HG03025 (cell line): Measurements from ENCODE around the gene USO1.
"Not testable (repeated sequence)": the region's sequence is repeated elsewhere in the genome, so short reads cannot be mapped to it uniquely, and the experiment has no call there.

ENCODE experiments used
- ATAC-seq: cut with Tn5 transposase; IDR thresholded peaks from one replicate; pipeline ENCODE4 v1.9.1; 2021; ENCODE audit warnings: mild to moderate bottlenecking, moderate library complexity; ENCODE audit not compliant: unreplicated experiment, low FRiP score

USO1 gene, protein sequence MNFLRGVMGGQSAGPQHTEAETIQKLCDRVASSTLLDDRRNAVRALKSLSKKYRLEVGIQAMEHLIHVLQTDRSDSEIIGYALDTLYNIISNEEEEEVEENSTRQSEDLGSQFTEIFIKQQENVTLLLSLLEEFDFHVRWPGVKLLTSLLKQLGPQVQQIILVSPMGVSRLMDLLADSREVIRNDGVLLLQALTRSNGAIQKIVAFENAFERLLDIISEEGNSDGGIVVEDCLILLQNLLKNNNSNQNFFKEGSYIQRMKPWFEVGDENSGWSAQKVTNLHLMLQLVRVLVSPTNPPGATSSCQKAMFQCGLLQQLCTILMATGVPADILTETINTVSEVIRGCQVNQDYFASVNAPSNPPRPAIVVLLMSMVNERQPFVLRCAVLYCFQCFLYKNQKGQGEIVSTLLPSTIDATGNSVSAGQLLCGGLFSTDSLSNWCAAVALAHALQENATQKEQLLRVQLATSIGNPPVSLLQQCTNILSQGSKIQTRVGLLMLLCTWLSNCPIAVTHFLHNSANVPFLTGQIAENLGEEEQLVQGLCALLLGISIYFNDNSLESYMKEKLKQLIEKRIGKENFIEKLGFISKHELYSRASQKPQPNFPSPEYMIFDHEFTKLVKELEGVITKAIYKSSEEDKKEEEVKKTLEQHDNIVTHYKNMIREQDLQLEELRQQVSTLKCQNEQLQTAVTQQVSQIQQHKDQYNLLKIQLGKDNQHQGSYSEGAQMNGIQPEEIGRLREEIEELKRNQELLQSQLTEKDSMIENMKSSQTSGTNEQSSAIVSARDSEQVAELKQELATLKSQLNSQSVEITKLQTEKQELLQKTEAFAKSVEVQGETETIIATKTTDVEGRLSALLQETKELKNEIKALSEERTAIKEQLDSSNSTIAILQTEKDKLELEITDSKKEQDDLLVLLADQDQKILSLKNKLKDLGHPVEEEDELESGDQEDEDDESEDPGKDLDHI

DNA sequence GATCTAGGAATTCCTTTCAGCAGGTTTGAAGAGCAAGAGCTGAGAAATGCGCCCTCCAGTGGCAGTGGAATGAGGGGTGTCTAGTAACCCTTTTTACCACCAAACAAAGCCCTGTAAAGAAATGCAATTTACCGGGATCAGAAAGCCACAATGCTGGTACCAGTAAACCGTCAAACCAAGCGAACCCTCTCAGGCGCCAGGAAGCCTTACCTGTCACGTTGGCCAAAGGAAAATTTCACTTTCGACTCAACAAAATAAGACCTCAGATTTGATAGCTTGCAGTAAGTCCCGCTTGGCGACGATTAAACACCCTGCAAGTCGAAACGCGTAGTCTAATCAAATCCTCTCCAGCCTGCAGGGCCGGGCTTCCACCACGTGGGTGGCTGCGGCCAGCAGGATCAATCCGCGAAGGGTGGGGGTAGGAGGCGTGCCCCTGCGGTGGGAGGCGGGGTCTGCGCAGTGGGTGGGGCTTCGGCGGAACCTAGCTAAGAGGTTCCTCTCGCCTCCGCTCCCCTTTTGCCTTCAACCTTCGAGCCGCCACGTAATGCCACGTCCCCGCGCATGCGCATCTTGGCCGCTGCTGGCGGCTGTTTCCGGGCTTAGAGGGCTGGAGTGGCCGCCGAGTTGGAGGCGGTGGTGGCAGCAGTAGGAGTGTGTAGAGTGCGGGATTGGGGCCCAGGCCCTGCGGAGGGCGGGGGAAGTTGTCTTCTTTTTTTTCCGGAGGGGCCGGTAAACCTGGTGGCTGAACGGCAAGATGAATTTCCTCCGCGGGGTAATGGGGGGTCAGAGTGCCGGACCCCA lies at the start of gene USO1:
Gene USO1 (plus strand): TSS at position 512 of the 801 bp plus-strand sequence. CDS start 243 bp downstream, at position 755.
- peak; percentile 86 for ATAC-seq

DNA sequence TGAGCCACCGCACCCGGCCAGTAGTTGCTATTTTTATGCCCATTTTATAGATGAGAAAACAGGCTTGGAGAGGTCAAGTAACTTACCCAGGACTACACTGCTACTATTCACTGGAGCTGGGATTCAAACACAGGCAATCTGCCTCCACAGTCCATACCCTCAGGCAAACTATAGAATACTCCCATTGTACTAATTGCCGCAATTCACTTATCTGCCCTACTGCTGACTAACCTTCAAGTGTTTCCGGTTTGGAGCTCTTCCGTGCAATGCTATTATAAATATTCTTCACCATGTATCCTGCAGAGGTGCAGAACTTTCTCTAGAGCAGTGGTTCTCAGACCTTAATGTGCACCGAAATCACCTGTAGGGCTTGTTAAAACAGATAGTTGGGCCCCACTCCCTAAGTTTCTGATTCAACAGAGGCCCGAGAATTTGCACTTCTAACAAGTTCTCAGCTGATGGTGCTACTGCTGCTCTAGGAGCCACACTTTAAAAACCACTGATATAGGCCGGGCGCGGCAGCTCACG lies 49.3 kb upstream of the USO1 start:
- ATAC-seq = no peak

DNA sequence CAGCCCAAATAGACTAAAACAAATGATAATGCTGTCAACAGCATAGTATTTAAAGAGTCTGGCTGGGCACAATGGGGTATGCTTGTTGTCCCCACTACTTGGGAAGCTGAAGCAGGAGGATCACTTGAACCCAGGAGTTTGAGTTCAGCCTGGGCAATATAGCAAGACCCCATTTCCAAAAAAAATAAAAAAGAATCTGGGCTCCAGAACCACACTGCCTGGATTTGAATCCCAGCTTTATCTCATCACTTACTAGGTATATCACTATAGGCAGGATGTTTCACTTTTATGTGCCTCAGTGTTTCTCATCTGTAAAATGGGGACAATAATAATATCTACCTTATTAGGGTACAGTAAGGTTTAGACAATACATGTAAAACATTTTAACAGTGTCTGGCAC lies 45.9 kb upstream of the USO1 start:
- ATAC-seq = no peak

DNA sequence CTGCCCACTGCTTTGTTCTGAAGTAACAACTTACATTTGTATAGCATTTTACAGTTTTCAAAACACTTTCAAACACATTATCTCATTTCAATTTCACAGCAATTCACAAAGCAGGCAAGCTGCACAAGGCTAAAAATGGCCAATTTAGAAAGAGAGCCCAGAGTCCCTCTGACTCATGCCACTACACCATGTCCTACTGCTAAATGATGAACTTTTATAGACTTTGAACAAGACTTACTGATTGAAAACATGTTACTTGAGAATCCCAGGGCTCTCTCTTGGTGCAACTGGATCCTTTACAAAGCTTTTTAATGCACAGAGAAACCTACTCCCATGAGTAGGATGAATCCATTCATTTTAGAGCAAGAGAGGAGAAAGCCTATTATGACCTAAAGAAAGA lies 45.4 kb upstream of the USO1 start:
- ATAC-seq = no peak

DNA sequence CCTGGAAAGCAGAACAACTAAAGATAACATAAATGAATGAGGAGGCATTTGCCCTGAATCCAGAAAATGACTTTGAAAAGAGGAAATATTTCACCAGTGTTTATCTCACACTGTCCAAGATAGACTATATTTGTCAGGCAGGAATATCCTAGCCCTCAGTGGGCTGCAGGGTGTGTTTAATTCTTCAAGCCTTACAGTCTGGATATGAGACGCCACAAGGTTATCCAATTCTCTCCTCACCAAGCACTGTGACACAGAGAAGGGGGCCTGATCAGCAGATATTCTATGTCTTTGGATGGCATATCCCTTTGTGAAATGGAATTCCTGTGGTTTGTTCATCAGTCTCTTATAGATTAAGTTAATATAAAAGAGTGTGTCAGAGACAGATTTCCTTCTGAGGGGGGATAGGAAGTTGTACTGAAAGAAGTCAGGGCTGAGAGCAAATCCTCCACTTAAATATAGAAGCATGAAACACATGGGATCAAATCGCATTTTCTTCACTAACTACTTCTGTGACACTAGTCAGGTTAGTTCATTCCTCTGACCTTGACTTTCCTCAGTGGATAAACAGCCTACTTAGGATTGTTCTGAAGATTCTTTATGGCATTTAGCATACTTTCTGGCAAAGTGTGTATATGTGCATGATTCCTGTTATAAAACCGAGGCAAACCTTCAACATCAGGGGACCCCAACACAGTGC lies 44.4 kb upstream of the USO1 start:
- ATAC-seq = no peak

DNA sequence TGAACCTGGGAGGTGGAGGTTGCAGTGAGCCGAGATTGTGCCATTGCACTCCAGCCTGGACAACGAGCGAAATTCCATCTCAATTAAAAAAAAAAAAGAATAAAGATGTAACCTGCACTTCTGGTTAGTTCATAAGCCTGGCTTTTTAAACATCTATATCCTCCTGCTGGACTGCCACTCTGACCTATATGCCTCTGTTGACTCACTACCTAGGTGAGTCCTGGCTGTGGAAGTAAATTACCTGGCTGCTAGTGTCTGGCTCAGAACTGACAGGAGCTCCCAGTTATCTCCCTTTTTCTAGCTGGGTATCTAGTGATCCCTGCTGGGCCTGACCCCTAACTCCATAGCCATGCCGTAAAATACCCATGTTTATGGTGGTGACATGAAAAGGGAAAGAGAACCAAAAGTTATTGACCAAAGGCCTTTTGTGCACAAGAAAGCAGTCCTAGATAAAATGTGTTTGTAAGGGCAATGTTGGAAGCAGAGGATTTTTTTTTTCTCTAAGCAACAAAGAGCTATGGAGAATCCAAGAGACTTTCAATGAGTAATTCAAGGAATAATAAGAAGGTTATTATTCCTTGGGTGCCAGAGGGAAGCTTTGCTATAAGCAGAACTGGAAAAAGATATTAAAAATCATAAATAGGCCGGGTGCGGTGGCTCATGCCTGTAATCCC lies 40.8 kb upstream of the USO1 start:
- no peak for ATAC-seq

DNA sequence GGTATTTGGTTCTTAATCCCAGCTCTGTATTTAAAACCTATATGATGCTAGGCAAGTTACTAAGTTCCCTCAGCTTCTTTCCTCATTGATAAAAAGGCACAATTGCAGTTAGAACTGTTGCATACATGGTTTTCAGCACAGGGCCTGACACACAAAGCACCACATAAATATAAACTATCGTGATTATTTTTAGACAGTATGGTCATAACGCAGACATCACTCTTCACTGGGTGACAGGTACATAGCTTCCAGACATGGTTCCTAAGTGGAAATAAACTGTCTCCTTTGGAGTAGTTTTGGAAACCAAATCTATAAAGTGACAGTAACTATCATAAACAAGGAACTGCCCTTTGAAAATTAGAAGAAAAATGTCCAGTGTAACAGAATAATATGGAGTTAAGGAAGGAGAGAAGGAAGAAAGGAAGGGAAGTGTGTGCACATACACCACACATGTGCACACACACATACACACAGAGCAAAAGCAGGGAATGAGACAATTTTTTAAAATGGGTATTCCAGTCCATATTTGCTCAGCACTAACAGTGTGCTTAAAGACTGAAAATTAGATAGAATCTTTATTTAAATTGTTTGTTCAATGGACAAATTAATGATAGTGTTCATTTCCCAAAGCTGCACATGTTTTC lies 38.7 kb upstream of the USO1 start:
- no peak for ATAC-seq

DNA sequence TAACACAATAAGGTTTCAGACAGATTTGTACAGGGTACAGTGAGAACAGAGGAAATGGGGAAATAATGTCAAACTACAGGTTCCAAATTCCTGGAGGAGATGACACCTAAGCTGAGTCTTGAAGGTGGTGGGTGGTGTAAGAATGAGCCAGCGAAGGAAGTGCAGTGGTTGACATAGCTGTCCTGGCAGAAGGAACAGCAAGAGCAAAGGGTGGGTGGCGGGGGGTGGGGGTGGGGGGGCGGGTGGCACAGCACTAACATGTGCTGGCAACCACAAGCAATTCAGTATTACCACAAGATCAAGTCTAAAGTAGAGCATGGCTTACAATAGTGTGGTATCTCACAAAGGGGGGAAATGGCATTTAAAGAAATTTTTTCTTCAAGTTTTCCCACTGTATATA lies 38.0 kb upstream of the USO1 start:
- no peak for ATAC-seq

DNA sequence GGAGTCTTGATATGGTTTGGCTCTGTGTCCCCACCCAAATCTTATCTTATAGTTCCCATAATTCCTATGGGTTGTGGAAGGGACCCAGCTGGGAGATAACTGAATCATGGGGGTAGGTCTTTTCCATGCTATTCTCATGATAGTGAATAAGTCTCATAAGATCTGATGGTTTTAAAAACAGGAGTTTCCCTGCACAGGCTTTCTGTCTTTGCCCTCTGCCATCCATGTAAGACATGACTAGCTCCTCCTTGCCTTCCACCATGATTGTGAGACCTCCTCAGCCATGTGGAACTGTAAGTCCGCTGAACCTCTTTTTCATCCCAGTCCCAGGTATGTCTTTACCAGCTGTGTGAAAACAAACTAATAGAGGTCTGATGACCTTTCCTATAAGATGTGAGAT lies 37.3 kb upstream of the USO1 start:
- ATAC-seq = not testable (repeated sequence)

DNA sequence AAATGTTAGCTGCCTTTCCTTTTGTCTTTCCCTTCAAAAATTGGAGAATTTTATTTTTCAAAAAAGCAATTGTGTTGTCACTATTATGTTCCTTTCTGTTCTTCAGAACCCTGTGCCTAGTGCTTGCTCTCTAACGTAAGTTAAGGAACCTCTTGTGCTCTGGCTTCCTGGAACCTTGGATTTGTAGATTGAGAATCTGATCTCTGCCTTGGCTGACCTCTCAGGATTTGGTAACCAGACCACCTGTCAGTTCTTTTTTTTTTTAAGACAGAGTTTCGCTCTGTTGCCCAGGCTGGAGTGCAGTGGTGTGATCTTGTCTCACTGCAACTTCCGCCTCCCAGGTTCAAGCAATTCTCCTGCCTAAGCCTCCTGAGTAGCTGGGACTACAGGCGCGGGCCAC lies 32.3 kb upstream of the USO1 start:
- not testable (repeated sequence) for ATAC-seq

DNA sequence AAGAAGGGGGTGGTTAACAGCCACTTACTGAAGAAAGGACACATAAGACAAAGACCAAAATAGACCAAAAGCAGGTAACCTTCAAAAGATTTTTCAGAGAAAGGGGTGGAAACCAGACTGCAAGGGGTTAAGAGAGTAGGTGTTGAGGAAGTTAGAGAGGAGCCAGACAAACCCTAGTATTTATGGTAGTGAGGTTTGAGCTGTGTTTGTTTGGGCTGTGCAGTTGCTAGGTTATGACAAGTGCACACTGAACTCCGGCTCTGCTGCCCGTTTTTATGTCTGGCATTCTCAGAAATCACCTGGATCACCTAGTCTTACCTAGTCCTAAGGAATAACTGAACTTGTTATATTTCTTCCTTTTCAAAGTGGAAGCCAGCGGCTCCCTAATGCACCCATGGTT lies 28.3 kb upstream of the USO1 start:
- ATAC-seq = no peak

DNA sequence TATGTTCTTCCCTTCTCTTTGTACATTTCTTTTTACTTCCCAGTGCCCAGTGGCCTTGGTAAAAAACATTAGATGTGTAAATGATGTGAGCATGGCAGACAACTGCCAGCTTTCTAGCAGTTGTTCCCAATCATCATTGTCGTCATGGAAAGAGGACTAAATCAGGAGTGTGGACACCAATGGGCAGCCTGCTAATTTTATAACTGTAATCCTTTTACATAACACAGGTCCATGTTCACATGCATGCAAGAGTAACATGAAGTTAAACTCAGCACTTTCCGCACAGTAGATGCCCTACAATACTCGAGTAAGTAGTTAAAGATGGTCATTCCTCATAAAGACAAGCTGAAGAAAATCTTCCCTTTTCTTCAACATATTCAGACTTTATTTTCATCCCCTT lies 27.8 kb upstream of the USO1 start:
- ATAC-seq = no peak

DNA sequence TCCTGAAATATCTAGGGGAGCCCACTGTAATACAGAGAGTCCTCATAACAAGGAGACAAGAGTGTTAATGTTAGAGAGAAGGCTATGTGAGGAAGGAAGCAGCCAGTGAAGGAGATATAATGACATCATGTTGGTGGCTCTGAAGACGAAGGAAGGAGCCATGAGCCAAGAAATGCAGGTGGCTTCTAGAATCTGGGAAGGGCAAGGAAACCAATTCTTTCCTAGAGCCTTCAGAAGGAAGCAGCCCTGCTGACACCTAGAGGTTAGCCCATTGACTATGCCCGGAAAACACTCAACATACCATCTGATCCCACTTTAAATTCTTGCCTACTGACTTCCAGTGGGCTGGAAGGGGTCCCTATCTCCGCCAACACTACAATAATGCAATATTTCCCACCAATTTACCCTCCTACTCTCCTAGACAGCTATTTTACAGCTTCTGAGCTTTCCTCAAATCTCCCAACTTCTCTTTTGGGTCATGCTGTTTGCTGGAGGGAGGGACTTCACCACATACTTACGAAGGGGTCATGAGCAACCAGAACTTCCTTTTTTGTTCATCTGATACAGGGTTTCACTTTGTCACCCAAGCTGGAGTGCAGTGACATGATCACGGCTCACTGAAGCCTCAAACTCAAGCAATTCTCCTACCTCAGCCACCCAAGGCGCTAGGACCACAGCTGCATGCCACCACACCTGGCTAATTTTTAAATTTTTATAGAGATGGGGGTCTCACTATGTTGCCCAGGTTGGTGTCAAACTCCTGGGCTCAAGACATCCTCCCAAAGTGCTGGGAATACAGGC lies 26.0 kb upstream of the USO1 start:
- peak; percentile 94 for ATAC-seq

DNA sequence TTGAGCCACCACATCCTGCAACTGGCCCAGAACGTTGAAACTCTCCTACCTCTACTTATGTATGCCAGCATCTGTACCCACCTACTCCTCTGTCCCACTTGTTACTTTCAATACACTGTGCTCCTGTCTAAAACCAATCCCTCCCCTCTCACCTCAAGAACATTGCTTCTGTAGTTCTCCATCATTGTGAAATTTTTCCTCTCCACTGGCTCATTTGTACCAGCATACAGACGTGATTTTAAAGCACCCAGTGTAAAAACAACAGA lies 25.5 kb upstream of the USO1 start:
- ATAC-seq = peak; percentile 33

DNA sequence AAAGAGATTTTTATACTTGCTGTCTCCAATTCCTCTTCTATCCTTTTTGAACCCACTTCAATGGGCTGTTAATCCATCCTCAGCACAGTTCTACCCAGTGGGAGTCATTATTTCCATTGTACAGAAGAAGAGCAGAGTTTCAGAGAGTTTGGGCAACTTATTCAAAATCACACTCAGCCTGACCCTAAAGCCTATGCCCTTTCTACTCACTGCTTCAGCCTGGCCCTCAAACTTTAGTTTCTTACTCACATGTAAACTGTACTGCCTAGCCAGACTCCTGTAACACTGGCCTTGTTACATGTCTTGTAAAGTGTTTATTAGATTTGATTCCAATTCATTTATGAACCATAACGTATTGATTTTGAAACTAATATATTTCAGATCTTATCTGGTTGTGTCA lies 25.1 kb upstream of the USO1 start:
- ATAC-seq = no peak

DNA sequence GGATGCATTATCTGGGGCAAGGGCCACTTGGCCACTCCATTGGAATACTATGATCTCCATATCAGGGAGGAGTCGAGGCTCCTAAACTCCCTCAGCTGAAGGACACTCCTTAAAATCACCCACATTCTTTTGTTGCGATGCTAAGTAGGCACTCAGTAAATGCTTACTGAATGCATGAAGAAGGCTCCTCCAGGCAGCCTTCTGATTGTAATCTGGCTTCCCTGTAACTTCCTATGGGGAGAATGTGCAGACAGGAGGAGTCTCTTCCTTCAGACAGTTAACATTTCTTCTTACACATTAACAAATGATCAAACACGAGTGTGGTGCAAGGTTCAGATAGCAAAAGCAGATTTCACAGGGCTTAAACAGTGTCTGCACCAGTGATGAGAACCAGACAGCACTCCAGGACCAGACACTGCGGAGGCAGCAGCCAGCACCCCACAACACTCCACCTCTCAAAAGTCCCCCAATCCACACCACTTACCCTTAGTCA lies 21.4 kb upstream of the USO1 start:
- no peak for ATAC-seq

DNA sequence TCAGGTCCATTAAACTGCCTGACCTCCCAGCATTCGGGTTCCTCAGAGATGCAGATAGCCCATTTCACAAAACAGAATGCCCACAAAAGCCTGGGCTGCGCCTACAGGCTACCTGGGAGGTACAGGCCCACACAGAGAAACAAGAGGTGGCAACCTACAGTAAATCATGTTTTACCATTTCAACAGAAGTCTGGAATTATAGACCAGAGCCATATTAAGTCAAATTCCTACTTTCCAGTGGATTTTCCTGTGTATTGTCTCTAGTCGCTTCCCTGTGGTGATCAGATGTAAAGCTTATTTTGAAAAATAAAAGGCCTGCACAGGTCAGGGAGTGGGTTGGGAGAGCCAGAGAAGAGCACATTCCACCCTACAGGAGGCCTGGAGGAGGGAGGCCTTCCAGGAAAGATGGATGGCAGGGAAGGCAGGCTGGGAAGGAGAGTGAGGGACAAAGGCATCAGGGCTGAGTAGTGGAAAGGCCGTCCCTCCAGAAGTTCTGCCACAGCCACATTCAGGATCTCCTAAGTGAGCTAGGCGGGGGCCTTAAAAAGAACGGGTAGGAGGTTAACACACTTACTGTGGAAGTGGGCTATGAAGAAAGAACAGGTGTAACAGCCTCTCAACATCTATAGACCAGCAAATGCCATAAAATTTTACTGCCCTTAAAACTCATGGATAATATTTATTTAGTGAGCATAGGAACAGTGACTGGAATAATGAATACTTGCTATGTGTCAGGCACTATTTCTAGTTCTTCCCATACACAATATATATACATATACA lies 19.0 kb upstream of the USO1 start:
- ATAC-seq = no peak
